PFSK-1 (cell line): ENCODE data around the gene SLC9A3.

Experiments
- POLR2AphosphoS5 ChIP-seq: IDR thresholded peaks from 2 replicates; pipeline ENCODE4 v1.6.1; 2012; ENCODE audit warnings: low read depth, mild to moderate bottlenecking, control low read depth, low read length, moderate library complexity
- TAF1 ChIP-seq: IDR thresholded peaks from 2 replicates; pipeline ENCODE4 v1.6.1; 2012; ENCODE audit warnings: low read length, control low read depth, borderline replicate concordance; ENCODE audit not compliant: insufficient read depth
- TF ChIP-seq, protein P1 (sequence below), 2 experiments: IDR thresholded peaks; 2 replicates each; pipeline versions ENCODE4 v1.6.1 to v1.8.0; 2011 to 2012; ENCODE audit warnings: low read depth in 2 of 2, low read length in 2 of 2, control low read depth in 1 of 2, inconsistent platforms in 1 of 2, mild to moderate bottlenecking in 1 of 2, moderate library complexity in 1 of 2; ENCODE audit not compliant: insufficient read depth in 1 of 2

DNA sequence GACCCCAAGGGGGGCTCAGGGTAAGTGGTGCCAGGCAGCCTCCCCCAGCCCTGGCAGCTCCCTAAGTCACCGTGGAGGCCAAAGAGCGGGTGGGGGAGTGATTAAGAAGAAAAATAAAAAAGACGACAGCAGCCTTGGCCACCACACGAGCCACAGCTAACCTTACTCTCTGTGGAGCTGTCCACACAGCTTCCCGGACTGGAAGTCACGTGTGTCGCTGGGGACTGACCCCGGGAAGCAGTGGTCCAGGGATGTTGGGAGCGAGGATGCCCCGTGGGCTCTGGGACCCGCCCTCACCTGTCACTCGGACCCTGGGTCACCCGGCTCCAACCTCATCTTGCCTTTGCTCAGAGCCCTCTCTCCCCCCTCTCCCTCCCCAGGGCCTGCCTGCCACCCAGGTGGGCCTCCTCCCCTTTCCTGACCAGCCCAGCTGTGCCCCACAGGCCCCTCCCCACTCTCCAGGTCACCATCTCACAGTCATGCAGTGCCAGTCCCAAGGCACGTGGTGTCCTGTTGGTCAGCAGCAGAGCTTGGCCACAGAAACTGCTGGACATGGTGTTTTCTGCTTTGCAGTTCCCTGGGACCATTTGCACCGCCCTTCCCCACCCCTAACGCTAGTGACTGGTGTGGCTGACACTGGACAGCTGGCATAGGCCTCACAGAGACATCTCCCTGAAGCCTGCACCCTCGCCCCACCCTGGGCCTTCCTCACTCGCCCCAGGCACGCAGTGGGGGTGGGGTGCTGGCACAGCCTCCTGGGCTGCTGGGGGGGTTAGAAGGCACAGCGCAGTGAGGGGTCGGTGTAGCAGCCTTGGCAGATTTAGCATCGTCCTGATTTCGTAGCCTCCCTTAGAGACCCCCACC lies 91.1 kb downstream of the SLC9A3 start:
- TF ChIP-seq POLR2AphosphoS5 (no peak), TAF1 (no peak)
- TF ChIP-seq, protein P1, sequence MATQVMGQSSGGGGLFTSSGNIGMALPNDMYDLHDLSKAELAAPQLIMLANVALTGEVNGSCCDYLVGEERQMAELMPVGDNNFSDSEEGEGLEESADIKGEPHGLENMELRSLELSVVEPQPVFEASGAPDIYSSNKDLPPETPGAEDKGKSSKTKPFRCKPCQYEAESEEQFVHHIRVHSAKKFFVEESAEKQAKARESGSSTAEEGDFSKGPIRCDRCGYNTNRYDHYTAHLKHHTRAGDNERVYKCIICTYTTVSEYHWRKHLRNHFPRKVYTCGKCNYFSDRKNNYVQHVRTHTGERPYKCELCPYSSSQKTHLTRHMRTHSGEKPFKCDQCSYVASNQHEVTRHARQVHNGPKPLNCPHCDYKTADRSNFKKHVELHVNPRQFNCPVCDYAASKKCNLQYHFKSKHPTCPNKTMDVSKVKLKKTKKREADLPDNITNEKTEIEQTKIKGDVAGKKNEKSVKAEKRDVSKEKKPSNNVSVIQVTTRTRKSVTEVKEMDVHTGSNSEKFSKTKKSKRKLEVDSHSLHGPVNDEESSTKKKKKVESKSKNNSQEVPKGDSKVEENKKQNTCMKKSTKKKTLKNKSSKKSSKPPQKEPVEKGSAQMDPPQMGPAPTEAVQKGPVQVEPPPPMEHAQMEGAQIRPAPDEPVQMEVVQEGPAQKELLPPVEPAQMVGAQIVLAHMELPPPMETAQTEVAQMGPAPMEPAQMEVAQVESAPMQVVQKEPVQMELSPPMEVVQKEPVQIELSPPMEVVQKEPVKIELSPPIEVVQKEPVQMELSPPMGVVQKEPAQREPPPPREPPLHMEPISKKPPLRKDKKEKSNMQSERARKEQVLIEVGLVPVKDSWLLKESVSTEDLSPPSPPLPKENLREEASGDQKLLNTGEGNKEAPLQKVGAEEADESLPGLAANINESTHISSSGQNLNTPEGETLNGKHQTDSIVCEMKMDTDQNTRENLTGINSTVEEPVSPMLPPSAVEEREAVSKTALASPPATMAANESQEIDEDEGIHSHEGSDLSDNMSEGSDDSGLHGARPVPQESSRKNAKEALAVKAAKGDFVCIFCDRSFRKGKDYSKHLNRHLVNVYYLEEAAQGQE (IDR thresholded peaks at IDR 0.05; ENCODE audit: insufficient read depth in 1 of 2, low read depth in 2 of 2, low read length in 2 of 2), result no peak
